GM10248 (cell line): ENCODE measurements around the gene SRSF4.
A peak's percentile ranks its signal among the peaks of the same experiment; 100 is the strongest.

Experiments used
- CTCF ChIA-PET: fragments of 300-600 bp; sonication (Branson Sonifier 250); formaldehyde crosslinking; extraction: SDS; loops from one replicate; lab custom pipeline; 2021; ENCODE audit warnings: antibody characterized with exemption; lab: Yijun Ruan, JAX
- POLR2A ChIA-PET: fragments of 350-650 bp; sonication (Branson Sonifier 250); formaldehyde crosslinking; extraction: SDS; loops from one replicate; lab custom pipeline; 2020; ENCODE audit warnings: antibody characterized with exemption; lab: Yijun Ruan, JAX
- DNase-seq: peaks from one replicate; pipeline ENCODE4 v3.0.0; 2012; ENCODE audit errors: extremely low spot score
- TF ChIP-seq, protein P1 (sequence below): IDR thresholded peaks from 2 replicates; pipeline ENCODE4 v1.5.1; 2012; ENCODE audit warnings: mild to moderate bottlenecking, low read depth; ENCODE audit errors: extremely low read depth, missing control alignments, control extremely low read depth

The SRSF4 gene

DNA sequence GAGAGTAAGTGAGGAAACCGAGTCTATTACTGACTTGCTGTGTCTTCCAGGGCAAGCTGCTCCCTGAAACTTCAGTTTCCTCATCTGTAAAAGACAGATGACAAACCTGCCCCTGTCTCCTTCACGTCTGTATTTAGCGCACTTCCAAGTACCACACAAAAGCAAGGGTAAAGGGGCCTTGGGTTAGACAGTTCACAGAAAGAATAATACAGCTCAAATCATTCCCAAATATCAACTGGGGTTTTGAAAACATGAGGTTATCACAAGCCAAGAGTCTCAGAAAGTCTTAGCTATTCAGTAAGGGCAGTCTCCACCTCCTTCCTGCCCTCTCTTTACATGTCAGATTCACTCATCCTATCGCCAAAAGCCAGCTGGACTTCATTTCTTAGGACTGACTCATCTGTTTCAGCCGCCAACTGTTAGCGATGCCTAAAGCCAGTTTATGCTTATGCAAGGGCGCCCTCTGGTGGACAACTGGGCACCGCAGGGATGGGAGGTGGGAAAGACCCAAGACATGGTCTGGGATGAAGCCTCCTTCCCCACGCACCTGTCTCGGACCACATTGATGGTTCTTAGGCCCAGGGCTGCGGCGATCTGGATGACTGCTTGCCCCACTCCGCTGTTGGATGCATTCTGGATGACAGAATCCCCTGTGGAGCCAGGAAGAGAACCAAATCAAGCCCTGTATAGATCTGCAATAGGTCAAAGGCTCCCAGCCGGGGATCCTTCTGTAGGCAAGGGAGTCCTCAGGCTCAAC, 21.1 kb upstream of the SRSF4 start:
- CTCF ChIA-PET, result interaction anchor here (0.7 to 8.9 kb wide), 42 partner anchors 8 to 1513 kb away, joined by 3 to 132 read pairs (median 4); partner anchors contain the start of genes MECR, SRSF4, TMEM200B and YTHDF2
- DNase-seq, result peak; percentile 87
- TF ChIP-seq, protein P1, sequence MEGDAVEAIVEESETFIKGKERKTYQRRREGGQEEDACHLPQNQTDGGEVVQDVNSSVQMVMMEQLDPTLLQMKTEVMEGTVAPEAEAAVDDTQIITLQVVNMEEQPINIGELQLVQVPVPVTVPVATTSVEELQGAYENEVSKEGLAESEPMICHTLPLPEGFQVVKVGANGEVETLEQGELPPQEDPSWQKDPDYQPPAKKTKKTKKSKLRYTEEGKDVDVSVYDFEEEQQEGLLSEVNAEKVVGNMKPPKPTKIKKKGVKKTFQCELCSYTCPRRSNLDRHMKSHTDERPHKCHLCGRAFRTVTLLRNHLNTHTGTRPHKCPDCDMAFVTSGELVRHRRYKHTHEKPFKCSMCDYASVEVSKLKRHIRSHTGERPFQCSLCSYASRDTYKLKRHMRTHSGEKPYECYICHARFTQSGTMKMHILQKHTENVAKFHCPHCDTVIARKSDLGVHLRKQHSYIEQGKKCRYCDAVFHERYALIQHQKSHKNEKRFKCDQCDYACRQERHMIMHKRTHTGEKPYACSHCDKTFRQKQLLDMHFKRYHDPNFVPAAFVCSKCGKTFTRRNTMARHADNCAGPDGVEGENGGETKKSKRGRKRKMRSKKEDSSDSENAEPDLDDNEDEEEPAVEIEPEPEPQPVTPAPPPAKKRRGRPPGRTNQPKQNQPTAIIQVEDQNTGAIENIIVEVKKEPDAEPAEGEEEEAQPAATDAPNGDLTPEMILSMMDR, result peak; percentile 96
- POLR2A ChIA-PET, result no interaction called here

DNA sequence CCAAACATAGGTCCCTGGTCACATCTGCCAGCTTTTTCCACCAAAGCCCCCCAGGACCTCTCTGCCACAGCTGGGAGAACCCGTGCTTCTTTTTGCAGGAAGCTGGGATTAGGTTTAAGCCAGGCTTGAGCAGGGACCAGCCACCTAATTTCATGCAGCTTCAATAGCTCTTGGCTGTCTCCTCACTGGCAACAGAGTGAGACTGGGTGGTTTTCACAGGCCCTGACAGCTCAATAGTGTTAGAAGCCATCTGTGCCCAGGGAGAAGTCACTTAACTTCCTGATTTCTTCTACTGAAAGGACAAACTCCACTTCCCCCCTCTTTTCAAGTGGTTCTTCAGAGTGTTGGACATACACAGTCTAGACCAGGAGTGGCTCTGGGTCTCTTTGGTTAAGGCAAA, 20.4 kb upstream of the SRSF4 start:
- ChIA-PET POLR2A (no interaction called here), CTCF (interaction anchor here (0.7 to 8.9 kb wide), 40 partner anchors 9 to 1514 kb away, joined by 3 to 132 read pairs (median 6); partner anchors contain the start of genes MECR, SRSF4, TMEM200B and YTHDF2)
- TF ChIP-seq, protein P1, result no peak
- DNase-seq, result no peak

GRCh38 chr1:29201595-29202051, 19.9 kb upstream of the SRSF4 start:
- ChIA-PET CTCF (interaction anchor here (0.9 to 8.9 kb wide), 23 partner anchors 9 to 1514 kb away, joined by 3 to 132 read pairs (median 6); partner anchors contain the start of genes SRSF4, TMEM200B and YTHDF2), POLR2A (no interaction called here)
- TF ChIP-seq, protein P1, result no peak
- no peak for DNase-seq

GRCh38 chr1:29200906-29201594, 19.4 kb upstream of the SRSF4 start:
- TF ChIP-seq, protein P1, result no peak
- ChIA-PET CTCF (interaction anchor here (1.4 to 8.9 kb wide), 13 partner anchors 8 to 416 kb away, joined by 3 to 132 read pairs (median 10); partner anchors contain the start of genes SRSF4 and TMEM200B), POLR2A (no interaction called here)
- DNase-seq, result no peak

GRCh38 chr1:29197993-29198392, 16.3 kb upstream of the SRSF4 start:
- ChIA-PET CTCF (interaction anchor here (1.2 to 8.9 kb wide), 7 partner anchors 8 to 320 kb away, joined by 3 to 132 read pairs (median 7); partner anchors contain the start of gene SRSF4), POLR2A (no interaction called here)
- TF ChIP-seq, protein P1, result no peak
- no peak for DNase-seq

- POLR2A ChIA-PET, result no interaction called here
- CTCF ChIA-PET, result interaction anchor here (1.0 to 8.9 kb wide), 8 partner anchors 9 to 461 kb away, joined by 3 to 132 read pairs (median 6); partner anchors contain the start of genes SRSF4 and YTHDF2
- TF ChIP-seq, protein P1, result peak; percentile 38
- peak; percentile 37 for DNase-seq
Measured at GRCh38 chr1:29197590-29197924, 15.9 kb upstream of the SRSF4 start.
